Stimulated activated CD8-positive, alpha-beta memory T cell treated with anti-CD3 and anti-CD28 coated beads, Interleukin-15, amount 100 ng/mL, for 48 hours (primary cell): ENCODE results near the gene KIF15.
A peak's percentile ranks its signal among the peaks of the same experiment; 100 is the strongest.
"Not testable (repeated sequence)": the region's sequence is repeated elsewhere in the genome, so short reads cannot be mapped to it uniquely, and the experiment has no call there.

Experiments
- DNase-seq, 2 donors: peaks; one replicate each; pipeline ENCODE4 v3.0.0-alpha.2; 2020; ENCODE audit warnings: low read depth in 2 of 2

Gene KIF15

GRCh38 chr3:44761424-44762169, at the start of gene KIF15, which contains the start of gene KIAA1143:
TSS of gene KIF15 (plus strand) at chr3:44761794. CDS start at chr3:44761866, 72 bp downstream.
TSS of gene KIAA1143 (minus strand) at chr3:44761619. CDS start at chr3:44761602, 17 bp downstream.
- DNase-seq, result peak; percentile 94 to 95

- peak; percentile 36 to 59 for DNase-seq
Observed at GRCh38 chr3:44712455-44713075, 49.0 kb upstream of the KIF15 start, which contains the start of gene ZNF502. TSS of gene ZNF502 (plus strand) at chr3:44712660. CDS start at chr3:44720262, 7,602 bp downstream.

GRCh38 chr3:44721231-44722102, 40.1 kb upstream of the KIF15 start:
- DNase-seq, result no peak

GRCh38 chr3:44722103-44722401, 39.5 kb upstream of the KIF15 start:
- no peak for DNase-seq

GRCh38 chr3:44729384-44729910, 32.1 kb upstream of the KIF15 start, which contains the start of gene ZNF501:
TSS of gene ZNF501 (plus strand) at chr3:44729635. CDS start at chr3:44734422, 4,787 bp downstream.
- peak; percentile 70 to 82 for DNase-seq

- DNase-seq, result no peak
Observed at GRCh38 chr3:44734646-44735168, 26.9 kb upstream of the KIF15 start.

- DNase-seq, result no peak
Observed at GRCh38 chr3:44761101-44761423, 532 bp upstream of the KIF15 start.

- no peak for DNase-seq
Observed at GRCh38 chr3:44762170-44762677, 630 bp downstream of the KIF15 start.

GRCh38 chr3:44762690-44763089, 1.1 kb downstream of the KIF15 start:
- DNase-seq, result no peak

- no peak for DNase-seq
Observed at GRCh38 chr3:44764248-44764647, 2.7 kb downstream of the KIF15 start.

- DNase-seq, result no peak
Observed at GRCh38 chr3:44771424-44772098, 10.0 kb downstream of the KIF15 start.

GRCh38 chr3:44772099-44772442, 10.5 kb downstream of the KIF15 start:
- DNase-seq, result no peak

GRCh38 chr3:44782891-44783290, 21.3 kb downstream of the KIF15 start:
- no peak for DNase-seq

GRCh38 chr3:44795197-44795596, 33.6 kb downstream of the KIF15 start:
- no peak for DNase-seq

- no peak for DNase-seq
Observed at GRCh38 chr3:44802011-44802410, 40.4 kb downstream of the KIF15 start.

- no peak for DNase-seq
Observed at GRCh38 chr3:44803298-44803697, 41.7 kb downstream of the KIF15 start.

- no peak for DNase-seq
Observed at GRCh38 chr3:44805960-44806359, 44.4 kb downstream of the KIF15 start.

GRCh38 chr3:44814751-44815150, 53.2 kb downstream of the KIF15 start:
- DNase-seq, result no peak

GRCh38 chr3:44816334-44816733, 54.7 kb downstream of the KIF15 start:
- not testable (repeated sequence) for DNase-seq

GRCh38 chr3:44821206-44821605, 59.6 kb downstream of the KIF15 start:
- not testable (repeated sequence) for DNase-seq

GRCh38 chr3:44825264-44825925, 63.8 kb downstream of the KIF15 start:
- DNase-seq, result no peak
